GM06990 (cell line): ENCODE results near the gene DYRK4.

Experiments used
- DNase-seq: peaks from one replicate; pipeline ENCODE4 v3.0.0-alpha.2; 2011; ENCODE audit not compliant: insufficient read length; ENCODE audit errors: extremely low read depth
- H3K27me3 ChIP-seq: replicated peaks from 2 replicates; pipeline ENCODE4 v1.6.0; 2011; ENCODE audit warnings: low read length; ENCODE audit not compliant: control insufficient read depth, insufficient read depth
- H3K36me3 ChIP-seq: 2 replicates; pipeline ENCODE4 v1.5.1; 2011; ENCODE audit warnings: low read length; ENCODE audit not compliant: control insufficient read depth, insufficient read depth
- H3K4me3 ChIP-seq: replicated peaks from 2 replicates; pipeline ENCODE4 v1.5.1; 2011; ENCODE audit warnings: low read depth, mild to moderate bottlenecking, control low read depth, low read length
- CTCF ChIP-seq: IDR thresholded peaks from 2 replicates; pipeline ENCODE4 v1.5.1; 2011; ENCODE audit warnings: low read length, control low read depth, mild to moderate bottlenecking, inconsistent platforms; ENCODE audit not compliant: insufficient read depth, poor library complexity, severe bottlenecking

DYRK4 gene

GRCh38 chr12:4648501-4649357 is 86.7 kb downstream of the DYRK4 start, which contains the start of the genes AKAP3 and NDUFA9:
AKAP3 (minus strand) TSS chr12:4649051; CDS start chr12:4638196, 10,855 bp downstream.
NDUFA9 (plus strand) TSS chr12:4649114; CDS start chr12:4649127, 13 bp downstream.
- Histone ChIP-seq H3K27me3 (no peaks in the 10 kb centered on the region), H3K36me3 (no peaks in the 10 kb centered on the region), H3K4me3 (peak within 1 kb of the TSS; percentile 85)
- no peak for TF ChIP-seq CTCF
- peak; percentile 79 for DNase-seq

DNA sequence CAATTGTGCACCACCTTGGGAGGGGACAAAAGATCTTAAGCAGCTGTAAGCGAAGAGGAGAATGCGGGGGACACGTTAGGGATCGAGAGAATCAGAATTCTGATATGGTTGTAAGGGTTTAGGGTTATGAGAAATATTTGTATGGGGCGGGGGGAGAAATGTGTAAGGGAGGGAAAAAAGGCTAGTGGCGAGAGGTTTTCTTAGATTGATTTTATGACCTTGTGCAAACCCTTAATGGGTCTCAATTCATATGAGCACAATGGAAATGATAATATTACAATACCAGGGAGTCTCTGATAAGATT is 87.3 kb downstream of the DYRK4 start:
- H3K4me3 ChIP-seq, result peak overlapping the region; percentile 85
- no peak for DNase-seq
- peaks cover 2% of the 10 kb centered on the region for H3K36me3 ChIP-seq
- H3K27me3 ChIP-seq, result no peaks in the 10 kb centered on the region
- TF ChIP-seq CTCF, result no peak

- H3K27me3 ChIP-seq, result no peaks in the 10 kb centered on the region
- no peak for DNase-seq
- no peak for TF ChIP-seq CTCF
- H3K4me3 ChIP-seq, result no peak overlapping the region
- peaks cover 10% of the 10 kb centered on the region for H3K36me3 ChIP-seq
Observed at GRCh38 chr12:4653257-4653656, 91.2 kb downstream of the DYRK4 start.

DNA sequence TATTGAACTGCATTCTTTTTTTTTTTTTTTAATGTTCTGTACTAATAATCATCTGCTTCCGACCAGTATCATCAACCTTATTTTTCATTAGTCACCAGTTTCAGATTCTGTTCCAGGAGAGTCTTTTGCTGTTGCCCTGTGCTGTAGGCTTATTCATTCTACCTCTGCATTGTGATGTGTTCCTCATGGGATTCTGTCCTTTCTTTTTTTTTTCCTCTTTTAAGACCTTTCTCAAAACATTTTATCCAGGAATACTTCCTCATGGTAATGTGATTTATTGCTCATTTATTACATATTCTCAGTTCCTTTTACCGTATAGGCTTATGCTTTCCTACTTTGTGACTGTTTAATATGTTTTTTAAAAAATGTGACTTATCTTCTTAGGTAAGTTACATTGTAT is 91.7 kb downstream of the DYRK4 start:
- peaks cover 10% of the 10 kb centered on the region for H3K36me3 ChIP-seq
- no peak for TF ChIP-seq CTCF
- H3K27me3 ChIP-seq, result no peaks in the 10 kb centered on the region
- no peak for DNase-seq
- no peak overlapping the region for H3K4me3 ChIP-seq
